ENCODE measurements around the gene TBC1D22A.

- TF ChIP-seq TCF12 (IDR thresholded peaks at IDR 0.05) (no peak), TAF1 (IDR thresholded peaks at IDR 0.05; ENCODE audit: borderline replicate concordance, low read depth, low read length) (no peak), USF1 (IDR thresholded peaks at IDR 0.05; ENCODE audit: borderline replicate concordance, low read depth) (no peak), YY1 (IDR thresholded peaks at IDR 0.05; ENCODE audit: low read depth) (no peak), REST (IDR thresholded peaks at IDR 0.05; ENCODE audit: low read depth, low read length) (no peak), RAD21 (IDR thresholded peaks at IDR 0.05; ENCODE audit: low read length) (no peak), POLR2AphosphoS5 (IDR thresholded peaks at IDR 0.05; ENCODE audit: low read depth, low read length) (no peak), SMC3 (IDR thresholded peaks at IDR 0.05; ENCODE audit: low read depth, low read length) (no peak), FOXJ3 (CRISPR knock-in tag; IDR thresholded peaks at IDR 0.05) (no peak), RXRA (IDR thresholded peaks at IDR 0.05; ENCODE audit: borderline replicate concordance, low read depth) (no peak), EZH2phosphoT487 (IDR thresholded peaks at IDR 0.05; ENCODE audit: borderline replicate concordance, low read depth) (no peak), NRF1 (IDR thresholded peaks at IDR 0.05; ENCODE audit: low read depth, low read length) (no peak)
- TF ChIP-seq, protein P1, sequence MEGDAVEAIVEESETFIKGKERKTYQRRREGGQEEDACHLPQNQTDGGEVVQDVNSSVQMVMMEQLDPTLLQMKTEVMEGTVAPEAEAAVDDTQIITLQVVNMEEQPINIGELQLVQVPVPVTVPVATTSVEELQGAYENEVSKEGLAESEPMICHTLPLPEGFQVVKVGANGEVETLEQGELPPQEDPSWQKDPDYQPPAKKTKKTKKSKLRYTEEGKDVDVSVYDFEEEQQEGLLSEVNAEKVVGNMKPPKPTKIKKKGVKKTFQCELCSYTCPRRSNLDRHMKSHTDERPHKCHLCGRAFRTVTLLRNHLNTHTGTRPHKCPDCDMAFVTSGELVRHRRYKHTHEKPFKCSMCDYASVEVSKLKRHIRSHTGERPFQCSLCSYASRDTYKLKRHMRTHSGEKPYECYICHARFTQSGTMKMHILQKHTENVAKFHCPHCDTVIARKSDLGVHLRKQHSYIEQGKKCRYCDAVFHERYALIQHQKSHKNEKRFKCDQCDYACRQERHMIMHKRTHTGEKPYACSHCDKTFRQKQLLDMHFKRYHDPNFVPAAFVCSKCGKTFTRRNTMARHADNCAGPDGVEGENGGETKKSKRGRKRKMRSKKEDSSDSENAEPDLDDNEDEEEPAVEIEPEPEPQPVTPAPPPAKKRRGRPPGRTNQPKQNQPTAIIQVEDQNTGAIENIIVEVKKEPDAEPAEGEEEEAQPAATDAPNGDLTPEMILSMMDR (IDR thresholded peaks at IDR 0.05) = no peak
- TF ChIP-seq, protein P2, sequence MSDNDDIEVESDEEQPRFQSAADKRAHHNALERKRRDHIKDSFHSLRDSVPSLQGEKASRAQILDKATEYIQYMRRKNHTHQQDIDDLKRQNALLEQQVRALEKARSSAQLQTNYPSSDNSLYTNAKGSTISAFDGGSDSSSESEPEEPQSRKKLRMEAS (IDR thresholded peaks at IDR 0.05; ENCODE audit: low read depth) = no peak
These were observed 342.6 kb downstream of the TBC1D22A start for GRCh38 chr22:47105085-47105484.
